K562 (cell line): Measurements from ENCODE around the gene CPNE8. TPM values are rescaled to one million over a fixed set of nuclear protein-coding genes. Genes with fewer than 3 reads are reported as not detected.

Source experiments
- ATAC-seq: fragments of 200-7000 bp; cut with Tn5 transposase; 3 replicates; pipeline ENCODE4 v1.9.1; 2020; ENCODE audit warnings: moderate library complexity
- BruUV-seq: library from RNA; stranded (reverse); fragments of 400-500 nt; replicated peaks from 2 replicates; lab custom pipeline; 2021; lab: Mats Ljungman, UMichigan
- CTCF ChIA-PET: fragments of 300-600 bp; formaldehyde crosslinking; extraction: SDS; loops from one replicate; lab custom pipeline; 2021; ENCODE audit warnings: low intra/inter-chr PET ratio; lab: Yijun Ruan, JAX
- POLR2A ChIA-PET: fragments of 300-600, 350-650 bp; sonication (Branson Sonifier 250); formaldehyde crosslinking; extraction: SDS; loops from one replicate; lab custom pipeline; 2021; ENCODE audit warnings: antibody characterized with exemption, inconsistent platforms; lab: Yijun Ruan, JAX
- DNase-seq, 4 experiments: peaks; one replicate each; pipeline versions ENCODE4 v3.0.0 to v3.0.0-alpha.2; 2011 to 2018; ENCODE audit warnings: low spot score in 3 of 4, mixed read lengths in 3 of 4; ENCODE audit errors: extremely low read depth in 1 of 4
- FAIRE-seq: peaks from 2 replicates; lab custom pipeline; 2011; peaks lifted over from hg19 to GRCh38; lab: Jason Lieb, UNC
- H2AFZ ChIP-seq: 2 replicates; pipeline ENCODE4 v1.6.0; 2011; ENCODE audit warnings: low read depth, low read length, control low read depth, inconsistent platforms
- H3K27ac ChIP-seq: fragments of 200-600 bp; 3 replicates; pipeline ENCODE4 v1.8.0; 2011; ENCODE audit warnings: low read depth, mild to moderate bottlenecking, control low read depth, inconsistent platforms, low read length, moderate library complexity, mixed read lengths; ENCODE audit errors: extremely low read depth
- H3K27me3 ChIP-seq, 2 experiments: fragments of 300-600 bp in 1 of 2; 2 replicates in 1 of 2; 3 replicates in 1 of 2; pipeline versions ENCODE4 v1.6.0 to v1.8.0; 2011; ENCODE audit warnings: inconsistent platforms in 2 of 2, low read length in 2 of 2, mild to moderate bottlenecking in 1 of 2, mixed read lengths in 1 of 2, moderate library complexity in 1 of 2; ENCODE audit not compliant: control insufficient read depth in 2 of 2, insufficient read depth in 2 of 2
- H3K36me3 ChIP-seq: fragments of 300-600 bp; 3 replicates; pipeline ENCODE4 v1.8.0; 2011; ENCODE audit warnings: mild to moderate bottlenecking, low read length, inconsistent platforms; ENCODE audit not compliant: control insufficient read depth, insufficient read depth
- H3K4me1 ChIP-seq, 2 experiments: fragments of 200-600 bp in 1 of 2; replicated peaks in 1 of 2; 2 replicates in 1 of 2; 3 replicates in 1 of 2; pipeline versions ENCODE4 v1.5.1 to v1.8.0; 2011; ENCODE audit warnings: inconsistent platforms in 2 of 2, low read length in 2 of 2, mild to moderate bottlenecking in 1 of 2, mixed read lengths in 1 of 2, moderate library complexity in 1 of 2; ENCODE audit not compliant: control insufficient read depth in 2 of 2, insufficient read depth in 2 of 2
- H3K4me2 ChIP-seq: 2 replicates; pipeline ENCODE4 v1.6.1; 2011; ENCODE audit warnings: low read length, control low read depth, inconsistent platforms, mixed read lengths; ENCODE audit not compliant: insufficient read depth
- H3K4me3 ChIP-seq: fragments of 200-600 bp; sonication (generic), shearing (Covaris generic); 2 replicates; pipeline ENCODE4 v1.5.1; 2016; ENCODE audit warnings: control low read depth, inconsistent platforms
- H3K79me2 ChIP-seq: fragments of 200-600 bp; 3 replicates; pipeline ENCODE4 v1.8.0; 2011; ENCODE audit warnings: low read length, inconsistent platforms; ENCODE audit not compliant: control insufficient read depth, insufficient read depth
- H3K9ac ChIP-seq, 2 experiments: 2 replicates each; pipeline versions ENCODE4 v1.6.0 to v1.6.1; 2011; ENCODE audit warnings: low read depth in 2 of 2, low read length in 2 of 2, control low read depth in 1 of 2, inconsistent platforms in 1 of 2, mild to moderate bottlenecking in 1 of 2, mixed read lengths in 1 of 2; ENCODE audit not compliant: insufficient read depth in 1 of 2
- H3K9me1 ChIP-seq: one replicate; pipeline ENCODE4 v1.6.0; 2011; ENCODE audit warnings: inconsistent platforms, mild to moderate bottlenecking, low read length, moderate library complexity; ENCODE audit not compliant: control insufficient read depth, insufficient read depth
- H3K9me3 ChIP-seq: replicated peaks from 2 replicates; pipeline ENCODE4 v1.5.1; 2011; ENCODE audit warnings: low read depth, low read length, inconsistent platforms; ENCODE audit not compliant: control insufficient read depth, insufficient read depth
- H4K20me1 ChIP-seq: replicated peaks from 2 replicates; pipeline ENCODE4 v1.6.1; 2011; ENCODE audit warnings: low read length, inconsistent platforms, mixed read lengths; ENCODE audit not compliant: control insufficient read depth, insufficient read depth
- BHLHE40 ChIP-seq: IDR thresholded peaks from 2 replicates; pipeline ENCODE4 v1.6.1; 2011; ENCODE audit warnings: low read length, improper control_type of control experiment
- BRCA1 ChIP-seq, 2 experiments: fragments of 450-650 bp in 1 of 2; sonication (generic) in 1 of 2; formaldehyde crosslinking in 1 of 2; IDR thresholded peaks; 2 replicates each; pipeline versions ENCODE4 v1.5.0 to v1.6.1; 2017 to 2020; ENCODE audit warnings: mild to moderate bottlenecking in 1 of 2, missing genetic modification reagents in 1 of 2
- CAMTA2 ChIP-seq: fragments of 250-450 bp; sonication (Bioruptor Pico); conservative IDR thresholded peaks from 2 replicates; pipeline ENCODE4 v1.5.1; 2022
- CGGBP1 ChIP-seq: fragments of 250-450 bp; sonication (Bioruptor Pico); IDR thresholded peaks from 2 replicates; pipeline ENCODE4 v1.9.0; 2021; ENCODE audit warnings: mild to moderate bottlenecking
- E2F6 ChIP-seq, 2 experiments: IDR thresholded peaks; 2 replicates each; pipeline ENCODE4 v1.6.1; 2011; ENCODE audit warnings: borderline replicate concordance in 1 of 2, control low read depth in 1 of 2, low read depth in 1 of 2, low read length in 1 of 2, mild to moderate bottlenecking in 1 of 2, mixed read lengths in 1 of 2, moderate library complexity in 1 of 2; ENCODE audit not compliant: insufficient read depth in 1 of 2, insufficient read length in 1 of 2, poor library complexity in 1 of 2, severe bottlenecking in 1 of 2; ENCODE audit errors: extremely low read depth in 1 of 2
- FOSL1 ChIP-seq: fragments of 200-800 bp; sonication (Bioruptor generic); conservative IDR thresholded peaks from 2 replicates; pipeline ENCODE4 v1.6.1; 2016; ENCODE audit warnings: missing genetic modification characterization, missing compliant biosample characterization
- FOXK2 ChIP-seq, 2 experiments: fragments of 450-650 bp; IDR thresholded peaks in 1 of 2; conservative IDR thresholded peaks in 1 of 2; 2 replicates each; pipeline ENCODE4 v1.6.1; 2016; ENCODE audit warnings: low read depth in 2 of 2, mild to moderate bottlenecking in 1 of 2
- FOXO4 ChIP-seq: fragments of 450-650 bp; formaldehyde crosslinking; IDR thresholded peaks from 2 replicates; pipeline ENCODE4 v1.4.0; 2020; ENCODE audit warnings: mild to moderate bottlenecking, moderate library complexity
- HMGN3 ChIP-seq: IDR thresholded peaks from 2 replicates; pipeline ENCODE4 v1.6.1; 2011; ENCODE audit warnings: borderline replicate concordance, low read depth, mild to moderate bottlenecking, mixed read lengths, low read length; ENCODE audit not compliant: insufficient read length; ENCODE audit errors: extremely low read depth
- HNRNPL ChIP-seq: fragments of 200-400 bp; formaldehyde crosslinking; IDR thresholded peaks from 2 replicates; pipeline ENCODE4 v1.6.1; 2017; ENCODE audit warnings: low read depth, mild to moderate bottlenecking, low read length
- SIN3B ChIP-seq: fragments of 450-650 bp; IDR thresholded peaks from 2 replicates; pipeline ENCODE4 v1.6.1; 2017; ENCODE audit warnings: low read depth, mild to moderate bottlenecking, moderate library complexity
- SMAD4 ChIP-seq: fragments of 250-450 bp; sonication (Bioruptor Pico); conservative IDR thresholded peaks from 2 replicates; pipeline ENCODE4 v1.8.0; 2021; ENCODE audit warnings: inconsistent platforms, mild to moderate bottlenecking, moderate library complexity
- SMARCC2 ChIP-seq: fragments of 450-650 bp; IDR thresholded peaks from 2 replicates; pipeline ENCODE4 v1.6.1; 2017; ENCODE audit warnings: antibody characterized with exemption, moderate library complexity, mild to moderate bottlenecking, low read depth
- STAT5B ChIP-seq: fragments of 250-450 bp; sonication (Bioruptor Pico); IDR thresholded peaks from 2 replicates; pipeline ENCODE4 v1.8.0; 2021; ENCODE audit warnings: mild to moderate bottlenecking, inconsistent platforms
- TRIM25 ChIP-seq: fragments of 450-650 bp; IDR thresholded peaks from 2 replicates; pipeline ENCODE4 v1.7.0; 2016; ENCODE audit warnings: borderline replicate concordance
- ZNF24 ChIP-seq: fragments of 450-650 bp; IDR thresholded peaks from 2 replicates; pipeline ENCODE4 v1.6.1; 2016
- ZNF584 ChIP-seq: fragments of 200-800 bp; sonication (Bioruptor generic); IDR thresholded peaks from 2 replicates; pipeline ENCODE4 v1.6.1; 2016; ENCODE audit warnings: low read depth, mild to moderate bottlenecking, missing genetic modification characterization, missing compliant biosample characterization
- ZNF778 ChIP-seq: fragments of 450-650 bp; formaldehyde crosslinking; IDR thresholded peaks from 2 replicates; pipeline ENCODE4 v1.4.0; 2020; ENCODE audit warnings: mild to moderate bottlenecking, moderate library complexity
- WGBS: fragments of 100-300 bp; shearing (Covaris generic); methylation state at CpG from one replicate; pipeline ENCODE4 v1.1.6; 2016; ENCODE audit warnings: low coverage, mixed read lengths; ENCODE audit not compliant: insufficient coverage; ENCODE audit errors: missing lambda C conversion rate; 5-methylcytosine and 5-hydroxymethylcytosine counted together
- in situ Hi-C: fragments of 300-500 bp; cut with MboI; formaldehyde crosslinking; loops from 4 replicates; pipeline ENCODE4 v1.15.0; 2018; ENCODE audit warnings: inconsistent platforms, mixed read lengths
- intact Hi-C: fragments of 100-400 bp; cut with micrococcal nuclease; formaldehyde crosslinking; loops from 2 replicates; pipeline ENCODE4 v1.14.2; 2022
- polyA plus RNA-seq, 8 experiments: library from polyadenylated mRNA; depleted of rRNA in 4 of 8; stranded (reverse) in 5 of 8; unstranded in 3 of 8; fragments of >200 nt; fragmentation: Nextera tagmentation in 2 of 8; fragmentation: Illumina TruSeq in 1 of 8; extraction: Ambion mirVana in 2 of 8; extraction: Trizol in 1 of 8; gene quantifications; 2 replicates each; pipeline versions ENCODE4 v1.2.1 to v1.2.3, GENCODE V29; 2011 to 2014; ENCODE audit warnings: inconsistent platforms in 1 of 8, missing spikeins in 1 of 8
- total RNA-seq, 7 experiments: library from RNA; depleted of rRNA in 6 of 7; stranded (reverse); fragments of >200 nt in 6 of 7; fragmentation: Illumina TruSeq in 2 of 7; extraction: Trizol in 2 of 7; gene quantifications; 2 replicates each; pipeline versions ENCODE4 v1.2.1 to v1.2.3, GENCODE V29; 2011 to 2021; ENCODE audit warnings: low replicate concordance in 1 of 7

CPNE8 gene
- total and polyA plus RNA-seq, 9 of the 15 experiments (the other 6 are each of a cell fraction or from before 2014, with no cell fraction given), result 2.4 to 7.0 (median 4.2) TPM

GRCh38 chr12:38633511-38633910, 271.9 kb downstream of the CPNE8 start (continued):
- no peak for TF ChIP-seq FOXO4 (CRISPR knock-in tag)
- TF ChIP-seq CGGBP1 (CRISPR knock-in tag), result no peak
- no peak for TF ChIP-seq SMAD4

- in situ Hi-C loops, result no loop called here
- FAIRE-seq (no peak), DNase-seq (no peak), ATAC-seq (no peak)
- Histone ChIP-seq H3K27me3 (no peaks in the 10 kb centered on the region), H3K9me3 (no peaks in the 10 kb centered on the region), H3K27ac (no peak overlapping the region), H3K36me3 (no peaks in the 10 kb centered on the region), H2AFZ (no peak overlapping the region), H3K79me2 (no peaks in the 10 kb centered on the region), H4K20me1 (no peaks in the 10 kb centered on the region), H3K4me3 (no peak overlapping the region), H3K9ac (no peak overlapping the region), H3K4me2 (no peak overlapping the region), H3K4me1 (no peaks in the 10 kb centered on the region), H3K9me1 (no peaks in the 10 kb centered on the region)
- intact Hi-C loops, result no loop called here
- CTCF ChIA-PET, result no interaction called here
- no TSS peak for BruUV-seq
- 0% methylated on average over 2 of the region's 2 CpGs for WGBS
- POLR2A ChIA-PET, result no interaction called here
- no peak for TF ChIP-seq FOSL1 (tag)
- no peak for TF ChIP-seq FOXK2 (conservative IDR thresholded peaks at IDR 0.05 in 1 of 2, IDR thresholded peaks at IDR 0.05 in 1 of 2; ENCODE audit: low read depth in 2 of 2)
- TF ChIP-seq ZNF584 (CRISPR knock-in tag), result no peak
- TF ChIP-seq TRIM25, result no peak
- no peak for TF ChIP-seq ZNF24
- no peak for TF ChIP-seq BRCA1 (IDR thresholded peaks at IDR 0.05)
- no peak for TF ChIP-seq BRCA1 (CRISPR knock-in tag; IDR thresholded peaks at IDR 0.05)
- no peak for TF ChIP-seq STAT5B (CRISPR knock-in tag)
- TF ChIP-seq HNRNPL, result no peak
- no peak for TF ChIP-seq SIN3B
- no peak for TF ChIP-seq CAMTA2 (CRISPR knock-in tag)
- no peak for TF ChIP-seq E2F6 (IDR thresholded peaks at IDR 0.05; ENCODE audit: borderline replicate concordance in 1 of 2, extremely low read depth in 1 of 2, insufficient read depth in 1 of 2, insufficient read length in 1 of 2, low read depth in 1 of 2, low read length in 1 of 2, poor library complexity in 1 of 2, severe bottlenecking in 1 of 2)
- no peak for TF ChIP-seq BHLHE40
- TF ChIP-seq SMARCC2, result no peak
- TF ChIP-seq HMGN3, result no peak
- TF ChIP-seq ZNF778 (CRISPR knock-in tag), result no peak
These were observed 276.3 kb downstream of the CPNE8 start for GRCh38 chr12:38629064-38629463.
